Measurements from ENCODE around the gene GAPDHS.

- TF ChIP-seq POLR2A (IDR thresholded peaks at IDR 0.05; ENCODE audit: low read depth, low read length), result no peak
- TF ChIP-seq TAF1 (IDR thresholded peaks at IDR 0.05; ENCODE audit: borderline replicate concordance, low read depth, low read length), result no peak
- TF ChIP-seq POLR2AphosphoS5 (IDR thresholded peaks at IDR 0.05; ENCODE audit: low read depth, low read length), result no peak
These were observed 24.5 kb downstream of the GAPDHS start for GRCh38 chr19:35557539-35558399.

Measured in GM12892 (cell line).